Measurements from ENCODE around the gene KCNQ1. TPM values are rescaled to one million over a fixed set of nuclear protein-coding genes. Genes with fewer than 3 reads are reported as not detected.

The KCNQ1 gene
- polyA plus RNA-seq, 1 of the 3 experiments (the other 2 are of a cell fraction) = 0.05 TPM

GRCh38 chr11:2521081-2521732 is 76.4 kb downstream of the KCNQ1 start:
- H3K9me3 ChIP-seq = no peaks in the 10 kb centered on the region
- H3K79me2 ChIP-seq (ENCODE audit: insufficient read depth) = no peaks in the 10 kb centered on the region
- H3K36me3 ChIP-seq (replicated peaks in 1 of 2; ENCODE audit: control insufficient read depth in 1 of 2, insufficient read depth in 2 of 2, low read length in 1 of 2) = no peaks in the 10 kb centered on the region
- CTCF ChIA-PET = interaction anchor here (0.8 to 7.8 kb wide), 2 partner anchors 11 to 100 kb away, joined by 3 to 68 read pairs; no protein-coding TSS in a partner anchor
- WGBS (ENCODE audit: low lambda C conversion rate) = 70% methylated on average over 23 of the region's 26 CpGs
- H3K4me3 ChIP-seq (ENCODE audit: low read depth in 2 of 2, low read length in 1 of 2) = no peak overlapping the region
- no peak overlapping the region for H3K4me2 ChIP-seq
- H3K27ac ChIP-seq (ENCODE audit: low read depth in 2 of 2, low read length in 1 of 2) = no peak overlapping the region
- POLR2A ChIA-PET = no interaction called here
- H3K9ac ChIP-seq = no peak overlapping the region
- peaks cover 0 to 5% of the 10 kb centered on the region in 2 experiments; a peak in 1 of 4 replicates for H3K4me1 ChIP-seq (ENCODE audit: control insufficient read depth in 1 of 2, insufficient read depth in 2 of 2, low read depth in 1 of 2, low read length in 1 of 2)
- H4K20me1 ChIP-seq (ENCODE audit: insufficient read depth) = no peaks in the 10 kb centered on the region
- no peaks in the 10 kb centered on the region for H3K9me2 ChIP-seq
- TF ChIP-seq ELF1 (IDR thresholded peaks at IDR 0.05) (no peak), EP300 (IDR thresholded peaks at IDR 0.05; ENCODE audit: borderline replicate concordance in 1 of 2, low read depth in 1 of 2, low read length in 1 of 2) (no peak)
- no peak for DNase-seq
- H3F3A ChIP-seq (replicated peaks; ENCODE audit: insufficient read depth) = no peaks in the 10 kb centered on the region
- no peak overlapping the region for H2AFZ ChIP-seq (ENCODE audit: low read depth)
- no peaks in the 10 kb centered on the region for H3K27me3 ChIP-seq (ENCODE audit: insufficient read depth)

- Histone ChIP-seq H3K4me1 (ENCODE audit: control insufficient read depth in 1 of 2, insufficient read depth in 2 of 2, low read depth in 1 of 2, low read length in 1 of 2) (peaks cover 0 to 5% of the 10 kb centered on the region in 2 experiments; a peak in 1 of 4 replicates), H3K79me2 (ENCODE audit: insufficient read depth) (no peaks in the 10 kb centered on the region), H2AFZ (ENCODE audit: low read depth) (no peak overlapping the region), H3K36me3 (replicated peaks in 1 of 2; ENCODE audit: control insufficient read depth in 1 of 2, insufficient read depth in 2 of 2, low read length in 1 of 2) (no peaks in the 10 kb centered on the region), H3K4me3 (ENCODE audit: low read depth in 2 of 2, low read length in 1 of 2) (no peak overlapping the region), H3K27ac (ENCODE audit: low read depth in 2 of 2, low read length in 1 of 2) (no peak overlapping the region), H3K4me2 (no peak overlapping the region), H3F3A (replicated peaks; ENCODE audit: insufficient read depth) (no peaks in the 10 kb centered on the region), H3K9me2 (no peaks in the 10 kb centered on the region), H3K9ac (no peak overlapping the region), H3K27me3 (ENCODE audit: insufficient read depth) (no peaks in the 10 kb centered on the region), H3K9me3 (no peaks in the 10 kb centered on the region), H4K20me1 (ENCODE audit: insufficient read depth) (no peaks in the 10 kb centered on the region)
- DNase-seq = peak; percentile 19
- ChIA-PET POLR2A (no interaction called here), CTCF (interaction anchor here (0.8 to 7.8 kb wide), 6 partner anchors 10 to 102 kb away, joined by 3 to 68 read pairs (median 3); no protein-coding TSS in a partner anchor)
- TF ChIP-seq TEAD4 (IDR thresholded peaks at IDR 0.05; ENCODE audit: borderline replicate concordance, insufficient read depth) (no peak), SMC3 (IDR thresholded peaks at IDR 0.05; ENCODE audit: low read depth, low read length) (no peak), FOSL2 (IDR thresholded peaks at IDR 0.05; ENCODE audit: borderline replicate concordance, low read depth) (no peak), NFIC (IDR thresholded peaks at IDR 0.05; ENCODE audit: borderline replicate concordance) (no peak), CHD2 (IDR thresholded peaks at IDR 0.05; ENCODE audit: low read length, partially characterized antibody) (no peak), EP300 (IDR thresholded peaks at IDR 0.05; ENCODE audit: borderline replicate concordance in 1 of 2, low read depth in 1 of 2, low read length in 1 of 2) (no peak), MXI1 (IDR thresholded peaks at IDR 0.05; ENCODE audit: low read depth, low read length) (no peak), RAD21 (IDR thresholded peaks at IDR 0.05; ENCODE audit: low read length) (no peak), RFX5 (IDR thresholded peaks at IDR 0.05; ENCODE audit: low read length) (no peak), NRF1 (IDR thresholded peaks at IDR 0.05; ENCODE audit: low read depth, low read length) (no peak), JUND (IDR thresholded peaks at IDR 0.05) (no peak), USF1 (IDR thresholded peaks at IDR 0.05; ENCODE audit: borderline replicate concordance, low read depth) (no peak), PBX3 (IDR thresholded peaks at IDR 0.05) (no peak), ZBTB33 (IDR thresholded peaks at IDR 0.05; ENCODE audit: borderline replicate concordance, low read depth) (no peak), ELF1 (IDR thresholded peaks at IDR 0.05) (no peak), TCF12 (IDR thresholded peaks at IDR 0.05) (no peak), YY1 (IDR thresholded peaks at IDR 0.05; ENCODE audit: low read depth) (no peak), IRF3 (IDR thresholded peaks at IDR 0.05; ENCODE audit: low read depth, low read length) (no peak), POLR2AphosphoS5 (IDR thresholded peaks at IDR 0.05; ENCODE audit: low read depth, low read length) (no peak), FOXM1 (IDR thresholded peaks at IDR 0.05; ENCODE audit: low read depth) (no peak)
- WGBS (ENCODE audit: low lambda C conversion rate) = 60% methylated on average over 26 of the region's 35 CpGs
Observed at GRCh38 chr11:2521733-2522630, 77.2 kb downstream of the KCNQ1 start.

Data from SK-N-SH (cell line).